ENCODE results near the gene IQCE. TPM values are rescaled to one million over a fixed set of nuclear protein-coding genes. Genes with fewer than 3 reads are reported as not detected.

Gene IQCE
- total RNA-seq, 1 experiment from 2014 or later: 44.8 TPM

GRCh38 chr7:2553108-2553507, 5.7 kb upstream of the IQCE start:
- H3K4me1 ChIP-seq (ENCODE audit: control insufficient read depth, insufficient read depth, low read length): peaks cover 9% of the 10 kb centered on the region
- no peaks in the 10 kb centered on the region for H3K9me3 ChIP-seq (ENCODE audit: control insufficient read depth, insufficient read depth, low read depth, low read length)
- H3K27me3 ChIP-seq (ENCODE audit: control insufficient read depth, insufficient read depth, low read length): no peaks in the 10 kb centered on the region
- in situ Hi-C loops (cut with HindIII; ENCODE audit: low pct_unique_long_range_greater_than_20kb, low sequenced_read_pairs) (no loop called here), intact Hi-C loops (cut with micrococcal nuclease; ENCODE audit: unreplicated experiment) (no loop called here)
- no peak for TF ChIP-seq TCF7L2 (IDR thresholded peaks at IDR 0.05; ENCODE audit: low read depth, low read length)
- no peak for TF ChIP-seq REST (IDR thresholded peaks at IDR 0.05; ENCODE audit: insufficient read depth in 1 of 2, low read depth in 2 of 2, low read length in 1 of 2)
- TF ChIP-seq SIN3A (IDR thresholded peaks at IDR 0.05; ENCODE audit: borderline replicate concordance, insufficient read depth, low read depth, low read length): no peak
- no peak for TF ChIP-seq POLR2AphosphoS5 (IDR thresholded peaks at IDR 0.05; ENCODE audit: low read depth, low read length)
- no peak for TF ChIP-seq CTCF (IDR thresholded peaks at IDR 0.05)
- no peak overlapping the region for H3K27ac ChIP-seq (ENCODE audit: low read length)
- DNase-seq (ENCODE audit: low read depth, low spot score) (no peak), ATAC-seq (no peak)
- H3K4me3 ChIP-seq (ENCODE audit: low read depth in 2 of 2, low read length in 2 of 2): no peak overlapping the region
- CTCF ChIA-PET: no interaction called here
- POLR2A ChIA-PET: interaction anchor here (0.6 kb wide), 1 partner anchor 885 kb away, joined by 3 read pairs; no protein-coding TSS in a partner anchor
- no TSS peak for BruUV-seq (replicated peaks)
- peaks cover 14% of the 10 kb centered on the region for H3K36me3 ChIP-seq (ENCODE audit: control insufficient read depth, insufficient read depth, low read length)

GRCh38 chr7:2553831-2554581, 4.8 kb upstream of the IQCE start:
- intact Hi-C loops (cut with micrococcal nuclease; ENCODE audit: unreplicated experiment) (no loop called here), in situ Hi-C loops (cut with HindIII; ENCODE audit: low pct_unique_long_range_greater_than_20kb, low sequenced_read_pairs) (no loop called here)
- peaks cover 13% of the 10 kb centered on the region for H3K36me3 ChIP-seq (ENCODE audit: control insufficient read depth, insufficient read depth, low read length)
- ChIA-PET CTCF (interaction anchor here (0.6 kb wide), 1 partner anchor 10 kb away, joined by 3 read pairs; no protein-coding TSS in a partner anchor), POLR2A (no interaction called here)
- H3K27ac ChIP-seq (ENCODE audit: low read length): peak overlapping the region; percentile 96
- peaks cover 13% of the 10 kb centered on the region for H3K4me1 ChIP-seq (ENCODE audit: control insufficient read depth, insufficient read depth, low read length)
- BruUV-seq (replicated peaks): no TSS peak
- TF ChIP-seq CTCF (IDR thresholded peaks at IDR 0.05) (no peak), SIN3A (IDR thresholded peaks at IDR 0.05; ENCODE audit: borderline replicate concordance, insufficient read depth, low read depth, low read length) (no peak)
- H3K9me3 ChIP-seq (ENCODE audit: control insufficient read depth, insufficient read depth, low read depth, low read length): no peaks in the 10 kb centered on the region
- no peak for DNase-seq (ENCODE audit: low read depth, low spot score)
- H3K27me3 ChIP-seq (ENCODE audit: control insufficient read depth, insufficient read depth, low read length): no peaks in the 10 kb centered on the region
- ATAC-seq: no peak
- H3K4me3 ChIP-seq (ENCODE audit: low read depth in 2 of 2, low read length in 2 of 2): peak overlapping the region; percentile 61 to 75
